SK-N-SH treated with all-trans-retinoic acid at 6 μM for 48 hours (cell line): ENCODE results near the gene CDC42BPB.

ENCODE experiments used
- GLIS3 ChIP-seq: fragments of 250-450 bp; sonication (Bioruptor Pico); IDR thresholded peaks from 2 replicates; pipeline ENCODE4 v1.5.0; 2020; ENCODE audit warnings: mild to moderate bottlenecking, moderate library complexity
- ISL1 ChIP-seq: fragments of 250-450 bp; sonication (Bioruptor Pico); IDR thresholded peaks from 2 replicates; pipeline ENCODE4 v2.1.2; 2022; ENCODE audit warnings: mild to moderate bottlenecking, moderate library complexity
- PPARA ChIP-seq: fragments of 250-450 bp; sonication (Bioruptor Pico); IDR thresholded peaks from 2 replicates; pipeline ENCODE4 v1.5.0; 2020; ENCODE audit warnings: mild to moderate bottlenecking, borderline replicate concordance
- TCF4 ChIP-seq: fragments of 250-450 bp; sonication (Bioruptor Pico); IDR thresholded peaks from 2 replicates; pipeline ENCODE4 v1.8.0; 2021; ENCODE audit warnings: mild to moderate bottlenecking, moderate library complexity, borderline replicate concordance
- ZFP30 ChIP-seq: fragments of 450-650 bp; formaldehyde crosslinking; IDR thresholded peaks from 2 replicates; pipeline ENCODE4 v1.5.0; 2022; ENCODE audit warnings: mild to moderate bottlenecking, moderate library complexity
- ZNF70 ChIP-seq: fragments of 450-650 bp; formaldehyde crosslinking; IDR thresholded peaks from 2 replicates; pipeline ENCODE4 v1.5.0; 2020; ENCODE audit warnings: mild to moderate bottlenecking, moderate library complexity

GRCh38 chr14:102939820-102940561 lies 117.4 kb downstream of the CDC42BPB start:
- TF ChIP-seq GLIS3 (CRISPR knock-in tag) = no peak
- TF ChIP-seq TCF4 (CRISPR knock-in tag) = no peak
- TF ChIP-seq ZFP30 (CRISPR knock-in tag) = no peak
- TF ChIP-seq PPARA (CRISPR knock-in tag) = no peak
- TF ChIP-seq ZNF70 (CRISPR knock-in tag) = no peak
- TF ChIP-seq ISL1 = no peak
